ENCODE data around the gene KRT6B.

DNA sequence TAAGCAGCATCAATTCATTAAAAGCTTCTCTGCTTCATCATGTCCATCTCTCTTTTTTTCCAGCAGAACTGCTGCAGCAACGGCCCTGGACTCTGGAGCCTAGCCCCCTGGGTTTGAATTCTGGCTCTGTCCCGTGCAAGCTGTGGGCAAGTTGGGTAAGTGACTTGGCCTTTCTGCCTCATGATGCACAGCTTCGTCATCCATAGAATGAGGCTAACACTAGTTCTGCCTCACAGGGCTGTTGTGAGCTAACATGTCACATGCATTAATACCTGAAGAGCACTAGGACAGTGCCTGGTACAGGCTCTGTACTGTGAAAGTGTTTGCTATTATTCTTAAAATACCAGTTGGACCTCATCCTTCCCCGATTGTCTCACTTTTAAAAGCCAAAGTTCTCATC, 50.0 kb downstream of the KRT6B start:
- TF ChIP-seq, protein P1, sequence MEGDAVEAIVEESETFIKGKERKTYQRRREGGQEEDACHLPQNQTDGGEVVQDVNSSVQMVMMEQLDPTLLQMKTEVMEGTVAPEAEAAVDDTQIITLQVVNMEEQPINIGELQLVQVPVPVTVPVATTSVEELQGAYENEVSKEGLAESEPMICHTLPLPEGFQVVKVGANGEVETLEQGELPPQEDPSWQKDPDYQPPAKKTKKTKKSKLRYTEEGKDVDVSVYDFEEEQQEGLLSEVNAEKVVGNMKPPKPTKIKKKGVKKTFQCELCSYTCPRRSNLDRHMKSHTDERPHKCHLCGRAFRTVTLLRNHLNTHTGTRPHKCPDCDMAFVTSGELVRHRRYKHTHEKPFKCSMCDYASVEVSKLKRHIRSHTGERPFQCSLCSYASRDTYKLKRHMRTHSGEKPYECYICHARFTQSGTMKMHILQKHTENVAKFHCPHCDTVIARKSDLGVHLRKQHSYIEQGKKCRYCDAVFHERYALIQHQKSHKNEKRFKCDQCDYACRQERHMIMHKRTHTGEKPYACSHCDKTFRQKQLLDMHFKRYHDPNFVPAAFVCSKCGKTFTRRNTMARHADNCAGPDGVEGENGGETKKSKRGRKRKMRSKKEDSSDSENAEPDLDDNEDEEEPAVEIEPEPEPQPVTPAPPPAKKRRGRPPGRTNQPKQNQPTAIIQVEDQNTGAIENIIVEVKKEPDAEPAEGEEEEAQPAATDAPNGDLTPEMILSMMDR (IDR thresholded peaks at IDR 0.05; ENCODE audit: extremely low read depth in 1 of 2, insufficient read depth in 1 of 2, low read depth in 1 of 2, low read length in 2 of 2): no peak
- no peak for TF ChIP-seq MAX (IDR thresholded peaks at IDR 0.05; ENCODE audit: insufficient read depth, insufficient read length)
- no peak for TF ChIP-seq POLR2AphosphoS5 (IDR thresholded peaks at IDR 0.05; ENCODE audit: insufficient read depth, low read depth, low read length)
- TF ChIP-seq MYC (IDR thresholded peaks at IDR 0.05; ENCODE audit: low read depth, low read length): no peak
